A549 (cell line): ENCODE measurements around the gene CWC25. TPM values are rescaled to one million over a fixed set of nuclear protein-coding genes. Genes with fewer than 3 reads are reported as not detected.

ENCODE experiments used
- ATAC-seq, 2 experiments: fragments of 200-7000 bp in 1 of 2; fragments of >200 bp in 1 of 2; cut with Nextera tagmentation in 1 of 2; cut with Tn5 transposase in 1 of 2; 3 replicates each; pipeline versions ENCODE4 v1.8.0 to v1.9.1; 2018 to 2020; ENCODE audit warnings: mild to moderate bottlenecking in 1 of 2, moderate library complexity in 1 of 2
- CTCF ChIA-PET: fragments of 300-600 bp; sonication (Branson Sonifier 250); formaldehyde crosslinking; extraction: SDS; loops from one replicate; lab custom pipeline; 2021; ENCODE audit warnings: antibody characterized with exemption, inconsistent platforms; lab: Yijun Ruan, JAX
- POLR2A ChIA-PET: fragments of 350-600 bp; formaldehyde crosslinking; extraction: SDS; loops from one replicate; lab custom pipeline; 2021; ENCODE audit warnings: antibody characterized with exemption, inconsistent platforms; lab: Yijun Ruan, JAX
- DNase-seq, 2 experiments: peaks; one replicate each; pipeline versions ENCODE4 v3.0.0 to v3.0.0-alpha.2; 2011 to 2016; ENCODE audit warnings: low read depth in 1 of 2, low spot score in 1 of 2
- FAIRE-seq: peaks from 2 replicates; lab custom pipeline; 2011; peaks lifted over from hg19 to GRCh38; lab: Jason Lieb, UNC
- H3K27ac ChIP-seq, 2 experiments: fragments of >200 bp; sonication (Bioruptor Twin); formaldehyde crosslinking; 3 replicates each; pipeline ENCODE4 v1.5.1; 2016 to 2017
- H3K4me1 ChIP-seq: fragments of >200 bp; sonication (Bioruptor Twin); formaldehyde crosslinking; 3 replicates; pipeline ENCODE4 v1.6.1; 2016
- H3K4me2 ChIP-seq: fragments of >200 bp; sonication (Bioruptor Twin); formaldehyde crosslinking; 3 replicates; pipeline ENCODE4 v1.6.1; 2016
- H3K4me3 ChIP-seq: fragments of >200 bp; sonication (Bioruptor Twin); formaldehyde crosslinking; 3 replicates; pipeline ENCODE4 v1.5.1; 2016
- H3K9me3 ChIP-seq: fragments of >200 bp; sonication (Bioruptor Twin); formaldehyde crosslinking; 3 replicates; pipeline ENCODE4 v1.6.1; 2016
- BCL3 ChIP-seq: fragments of >200 bp; sonication (Bioruptor Twin); formaldehyde crosslinking; IDR thresholded peaks from 3 replicates; pipeline ENCODE4 v1.6.1; 2016
- CBX2 ChIP-seq: fragments of 200-600 bp; sonication (generic); IDR thresholded peaks from 2 replicates; pipeline ENCODE4 v1.6.1; 2016; ENCODE audit warnings: low read depth, mild to moderate bottlenecking, borderline replicate concordance
- CHD2 ChIP-seq: fragments of 150-350 bp; IDR thresholded peaks from 2 replicates; pipeline ENCODE4 v1.6.1; 2014; ENCODE audit warnings: low read length; ENCODE audit not compliant: partially characterized antibody
- CHD4 ChIP-seq: fragments of 200-600 bp; sonication (generic); IDR thresholded peaks from 2 replicates; pipeline ENCODE4 v1.6.1; 2016; ENCODE audit warnings: antibody characterized with exemption, mild to moderate bottlenecking, borderline replicate concordance
- EHF ChIP-seq: fragments of 250-450 bp; sonication (Bioruptor Pico); IDR thresholded peaks from 2 replicates; pipeline ENCODE4 v1.5.0; 2020; ENCODE audit warnings: mild to moderate bottlenecking
- EHMT2 ChIP-seq: fragments of 200-600 bp; sonication (generic); IDR thresholded peaks from 2 replicates; pipeline ENCODE4 v1.6.1; 2016; ENCODE audit warnings: antibody characterized with exemption, low read depth, mild to moderate bottlenecking, moderate library complexity
- ESRRA ChIP-seq: fragments of 150-350 bp; IDR thresholded peaks from 2 replicates; pipeline ENCODE4 v1.6.1; 2014; ENCODE audit warnings: mild to moderate bottlenecking, low read length, borderline replicate concordance
- FOSB ChIP-seq: fragments of 250-450 bp; sonication (Bioruptor Pico); IDR thresholded peaks from 2 replicates; pipeline ENCODE4 v1.5.0; 2020; ENCODE audit warnings: mild to moderate bottlenecking, moderate library complexity
- GATA3 ChIP-seq: IDR thresholded peaks from 2 replicates; pipeline ENCODE4 v1.6.1; 2012; ENCODE audit warnings: borderline replicate concordance
- HOXA7 ChIP-seq: fragments of 250-450 bp; sonication (Bioruptor Pico); IDR thresholded peaks from 2 replicates; pipeline ENCODE4 v1.5.0; 2020; ENCODE audit warnings: mild to moderate bottlenecking, moderate library complexity
- HOXB13 ChIP-seq: fragments of 250-450 bp; sonication (Bioruptor Pico); IDR thresholded peaks from 2 replicates; pipeline ENCODE4 v1.5.0; 2020; ENCODE audit warnings: low read depth, mild to moderate bottlenecking, moderate library complexity
- HOXB5 ChIP-seq: fragments of 250-450 bp; sonication (Bioruptor Pico); IDR thresholded peaks from 2 replicates; pipeline ENCODE4 v1.5.0; 2020; ENCODE audit warnings: mild to moderate bottlenecking, moderate library complexity
- JUNB ChIP-seq: fragments of >200 bp; sonication (Bioruptor Twin); formaldehyde crosslinking; IDR thresholded peaks from 2 replicates; pipeline ENCODE4 v1.6.1; 2016
- MAFK ChIP-seq: fragments of 450-650 bp; IDR thresholded peaks from 2 replicates; pipeline ENCODE4 v1.6.1; 2014; ENCODE audit not compliant: partially characterized antibody
- MYC ChIP-seq: IDR thresholded peaks from 2 replicates; pipeline ENCODE4 v1.6.1; 2012; ENCODE audit warnings: mild to moderate bottlenecking, inconsistent platforms, low read length, improper control_type of control experiment, borderline replicate concordance
- NFE2L2 ChIP-seq: fragments of 150-350 bp; conservative IDR thresholded peaks from 2 replicates; pipeline ENCODE4 v1.6.1; 2014; ENCODE audit warnings: low read length
- PHF8 ChIP-seq: fragments of 200-600 bp; sonication (generic); IDR thresholded peaks from 2 replicates; pipeline ENCODE4 v1.6.1; 2016; ENCODE audit warnings: low read depth, mild to moderate bottlenecking, antibody characterized with exemption, moderate library complexity, borderline replicate concordance
- POLR2A ChIP-seq: IDR thresholded peaks from 2 replicates; pipeline ENCODE4 v1.6.1; 2012; ENCODE audit warnings: mild to moderate bottlenecking, low read length
- POLR2AphosphoS2 ChIP-seq: conservative IDR thresholded peaks from 2 replicates; pipeline ENCODE4 v1.6.1; 2012; ENCODE audit warnings: low read length, improper control_type of control experiment, inconsistent platforms
- RAD21 ChIP-seq, 2 experiments: fragments of >200 bp in 1 of 2; sonication (Bioruptor Twin) in 1 of 2; formaldehyde crosslinking in 1 of 2; IDR thresholded peaks in 1 of 2; conservative IDR thresholded peaks in 1 of 2; 2 replicates in 1 of 2; 3 replicates in 1 of 2; pipeline ENCODE4 v1.6.1; 2012 to 2018; ENCODE audit warnings: inconsistent platforms in 1 of 2
- RARB ChIP-seq: fragments of 250-450 bp; sonication (Bioruptor Pico); IDR thresholded peaks from 2 replicates; pipeline ENCODE4 v1.8.0; 2021; ENCODE audit warnings: mild to moderate bottlenecking, moderate library complexity
- REST ChIP-seq: fragments of 200-600 bp; sonication (generic); IDR thresholded peaks from 2 replicates; pipeline ENCODE4 v1.6.1; 2016; ENCODE audit warnings: antibody characterized with exemption, mild to moderate bottlenecking, moderate library complexity
- RFX5 ChIP-seq: fragments of 450-650 bp; IDR thresholded peaks from 2 replicates; pipeline ENCODE4 v1.7.1; 2014; ENCODE audit warnings: antibody characterized with exemption, mild to moderate bottlenecking, moderate library complexity
- SREBF2 ChIP-seq: fragments of 450-650 bp; IDR thresholded peaks from 2 replicates; pipeline ENCODE4 v1.6.1; 2014; ENCODE audit warnings: mild to moderate bottlenecking, moderate library complexity
- TFCP2L1 ChIP-seq: fragments of 250-450 bp; sonication (Bioruptor Pico); IDR thresholded peaks from 2 replicates; pipeline ENCODE4 v1.5.0; 2021; ENCODE audit warnings: mild to moderate bottlenecking
- TP53 ChIP-seq: fragments of 250-450 bp; sonication (Bioruptor Pico); IDR thresholded peaks from 2 replicates; pipeline ENCODE4 v1.5.0; 2021; ENCODE audit warnings: mild to moderate bottlenecking, moderate library complexity
- ZC3H11A ChIP-seq: fragments of 450-650 bp; IDR thresholded peaks from 2 replicates; pipeline ENCODE4 v1.6.1; 2014; ENCODE audit warnings: antibody characterized with exemption, mild to moderate bottlenecking
- ZFP36 ChIP-seq: fragments of 450-650 bp; IDR thresholded peaks from 2 replicates; pipeline ENCODE4 v1.6.1; 2014; ENCODE audit warnings: borderline replicate concordance; ENCODE audit not compliant: partially characterized antibody
- ZSCAN20 ChIP-seq: fragments of 250-450 bp; sonication (Bioruptor Pico); IDR thresholded peaks from 2 replicates; pipeline ENCODE4 v1.8.0; 2022; ENCODE audit warnings: mild to moderate bottlenecking, moderate library complexity
- WGBS: methylation state at CpG from one replicate; pipeline ENCODE4 v1.1.6; 2017; ENCODE audit errors: missing lambda C conversion rate; 5-methylcytosine and 5-hydroxymethylcytosine counted together
- polyA plus RNA-seq, 4 experiments: library from polyadenylated mRNA; depleted of rRNA in 3 of 4; stranded (reverse); fragments of >200 nt; fragmentation: RNase III in 1 of 4; extraction: RNeasy Plus Mini Kit Qiagen cat#74134 plus additional on column Dnase treatment in 1 of 4; gene quantifications; 2 replicates in 3 of 4; 3 replicates in 1 of 4; pipeline ENCODE4 v1.2.3, GENCODE V29; 2011 to 2017
- TF ChIP-seq, protein P1 (sequence below): fragments of >200 bp; sonication (Bioruptor Twin); formaldehyde crosslinking; IDR thresholded peaks from 2 replicates; pipeline ENCODE4 v1.6.1; 2016
- TF ChIP-seq, protein P2 (sequence below): fragments of 250-450 bp; sonication (Bioruptor Pico); IDR thresholded peaks from 2 replicates; pipeline ENCODE4 v1.5.0; 2020; ENCODE audit warnings: low read depth, mild to moderate bottlenecking, moderate library complexity
- TF ChIP-seq, protein P3 (sequence below): fragments of 150-350 bp; IDR thresholded peaks from 2 replicates; pipeline ENCODE4 v1.6.1; 2014; ENCODE audit warnings: low read depth, mild to moderate bottlenecking, low read length
- TF ChIP-seq, protein P4 (sequence below): fragments of 250-450 bp; sonication (Bioruptor Pico); IDR thresholded peaks from 2 replicates; pipeline ENCODE4 v1.5.0; 2021; ENCODE audit warnings: mild to moderate bottlenecking, moderate library complexity, borderline replicate concordance

The CWC25 gene
- polyA plus RNA-seq, 2 of the 4 experiments (the other 2 are of a cell fraction) = 23.1 to 34.5 TPM

- no peak for FAIRE-seq
- Histone ChIP-seq H3K9me3 (no peaks in the 10 kb centered on the region), H3K4me3 (peak overlapping the region; percentile 96), H3K4me1 (peaks cover 23% of the 10 kb centered on the region), H3K27ac (peak overlapping the region; percentile 90 to 98), H3K4me2 (peak overlapping the region; percentile 82)
- CTCF ChIA-PET = interaction anchor here (0.7 to 2.4 kb wide), 8 partner anchors 10 to 308 kb away, joined by 3 to 33 read pairs (median 4); no protein-coding TSS in a partner anchor
- 2% methylated on average over 44 of the region's 44 CpGs for WGBS
- POLR2A ChIA-PET = interaction anchor here (0.7 to 1.5 kb wide), 15 partner anchors 11 to 402 kb away, joined by 3 to 10 read pairs (median 4); partner anchors contain the start of genes CWC25, FBXO47, LASP1 and MLLT6
- peak; percentile 27 to 44 for ATAC-seq
- peak; percentile 86 to 92 for DNase-seq
- TF ChIP-seq RAD21 (conservative IDR thresholded peaks at IDR 0.05 in 1 of 2, IDR thresholded peaks at IDR 0.05 in 1 of 2) (no peak), NFE2L2 (no peak), EHF (CRISPR knock-in tag) (no peak), BCL3 (0 out of 3 replicates have a peak, but pooled peaks have one; percentile 35), SREBF2 (peak; percentile 95), JUNB (no peak), POLR2A (peak; percentile 68), CBX2 (no peak), HOXA7 (CRISPR knock-in tag) (no peak), ESRRA (no peak), HOXB5 (CRISPR knock-in tag) (no peak), ZC3H11A (no peak), CHD2 (no peak), EHMT2 (no peak), ZFP36 (no peak), RFX5 (no peak), POLR2AphosphoS2 (no peak), CHD4 (no peak), FOSB (no peak), REST (no peak), MAFK (no peak), GATA3 (peak; percentile 26; the same call in 1 of the 2 replicates), TP53 (CRISPR knock-in tag) (no peak), HOXB13 (no peak), ZSCAN20 (CRISPR knock-in tag) (no peak), MYC (no peak), PHF8 (0 out of 2 replicates have a peak, but pooled peaks have one; percentile 63), RARB (CRISPR knock-in tag) (peak; percentile 66; the same call in 1 of the 2 replicates), TFCP2L1 (CRISPR knock-in tag) (peak; percentile 82; the same call in 1 of the 2 replicates)
- TF ChIP-seq, protein P1, sequence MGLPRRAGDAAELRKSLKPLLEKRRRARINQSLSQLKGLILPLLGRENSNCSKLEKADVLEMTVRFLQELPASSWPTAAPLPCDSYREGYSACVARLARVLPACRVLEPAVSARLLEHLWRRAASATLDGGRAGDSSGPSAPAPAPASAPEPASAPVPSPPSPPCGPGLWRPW = no peak
- TF ChIP-seq, protein P2, sequence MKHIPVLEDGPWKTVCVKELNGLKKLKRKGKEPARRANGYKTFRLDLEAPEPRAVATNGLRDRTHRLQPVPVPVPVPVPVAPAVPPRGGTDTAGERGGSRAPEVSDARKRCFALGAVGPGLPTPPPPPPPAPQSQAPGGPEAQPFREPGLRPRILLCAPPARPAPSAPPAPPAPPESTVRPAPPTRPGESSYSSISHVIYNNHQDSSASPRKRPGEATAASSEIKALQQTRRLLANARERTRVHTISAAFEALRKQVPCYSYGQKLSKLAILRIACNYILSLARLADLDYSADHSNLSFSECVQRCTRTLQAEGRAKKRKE (CRISPR knock-in tag) = no peak
- TF ChIP-seq, protein P3, sequence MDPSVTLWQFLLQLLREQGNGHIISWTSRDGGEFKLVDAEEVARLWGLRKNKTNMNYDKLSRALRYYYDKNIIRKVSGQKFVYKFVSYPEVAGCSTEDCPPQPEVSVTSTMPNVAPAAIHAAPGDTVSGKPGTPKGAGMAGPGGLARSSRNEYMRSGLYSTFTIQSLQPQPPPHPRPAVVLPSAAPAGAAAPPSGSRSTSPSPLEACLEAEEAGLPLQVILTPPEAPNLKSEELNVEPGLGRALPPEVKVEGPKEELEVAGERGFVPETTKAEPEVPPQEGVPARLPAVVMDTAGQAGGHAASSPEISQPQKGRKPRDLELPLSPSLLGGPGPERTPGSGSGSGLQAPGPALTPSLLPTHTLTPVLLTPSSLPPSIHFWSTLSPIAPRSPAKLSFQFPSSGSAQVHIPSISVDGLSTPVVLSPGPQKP = no peak
- TF ChIP-seq, protein P4, sequence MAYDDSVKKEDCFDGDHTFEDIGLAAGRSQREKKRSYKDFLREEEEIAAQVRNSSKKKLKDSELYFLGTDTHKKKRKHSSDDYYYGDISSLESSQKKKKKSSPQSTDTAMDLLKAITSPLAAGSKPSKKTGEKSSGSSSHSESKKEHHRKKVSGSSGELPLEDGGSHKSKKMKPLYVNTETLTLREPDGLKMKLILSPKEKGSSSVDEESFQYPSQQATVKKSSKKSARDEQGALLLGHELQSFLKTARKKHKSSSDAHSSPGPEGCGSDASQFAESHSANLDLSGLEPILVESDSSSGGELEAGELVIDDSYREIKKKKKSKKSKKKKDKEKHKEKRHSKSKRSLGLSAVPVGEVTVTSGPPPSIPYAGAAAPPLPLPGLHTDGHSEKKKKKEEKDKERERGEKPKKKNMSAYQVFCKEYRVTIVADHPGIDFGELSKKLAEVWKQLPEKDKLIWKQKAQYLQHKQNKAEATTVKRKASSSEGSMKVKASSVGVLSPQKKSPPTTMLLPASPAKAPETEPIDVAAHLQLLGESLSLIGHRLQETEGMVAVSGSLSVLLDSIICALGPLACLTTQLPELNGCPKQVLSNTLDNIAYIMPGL (CRISPR knock-in tag) = peak; percentile 83; the same call in 1 of the 2 replicates
Measured at GRCh38 chr17:38751808-38752307, 73.3 kb downstream of the CWC25 start.
